Caco-2 (cell line): ENCODE data around the gene WDR86. TPM values are rescaled to one million over a fixed set of nuclear protein-coding genes. Genes with fewer than 3 reads are reported as not detected.

Experiments used
- BruUV-seq: library from RNA; stranded (reverse); fragments of 400-500 nt; replicated peaks from 2 replicates; lab custom pipeline; 2021; lab: Mats Ljungman, UMichigan
- CTCF ChIA-PET: fragments of 300-600 bp; sonication (Branson Sonifier 250); formaldehyde crosslinking; loops from one replicate; lab custom pipeline; 2022; ENCODE audit warnings: antibody characterized with exemption; lab: Charles Lee
- POLR2A ChIA-PET: fragments of 300-600 bp; sonication (Branson Sonifier 250); formaldehyde crosslinking; loops from one replicate; lab custom pipeline; 2022; ENCODE audit warnings: antibody characterized with exemption; lab: Charles Lee
- DNase-seq, 2 experiments: peaks; one replicate each; pipeline versions ENCODE4 v3.0.0 to v3.0.0-alpha.2; 2020 to 2022
- H3K27me3 ChIP-seq: replicated peaks from 2 replicates; pipeline ENCODE4 v1.6.0; 2011; ENCODE audit warnings: low read length; ENCODE audit not compliant: control insufficient read depth, insufficient read depth
- H3K36me3 ChIP-seq: 2 replicates; pipeline ENCODE4 v1.5.1; 2011; ENCODE audit warnings: low read length; ENCODE audit not compliant: control insufficient read depth, insufficient read depth
- H3K4me1 ChIP-seq: fragments of 250-450 bp; sonication (Bioruptor Pico); 2 replicates; pipeline ENCODE4 v1.5.1; 2020; ENCODE audit warnings: mild to moderate bottlenecking
- H3K4me3 ChIP-seq: 2 replicates; pipeline ENCODE4 v1.5.1; 2011; ENCODE audit warnings: low read depth, mild to moderate bottlenecking, control low read depth, low read length
- H3K9me3 ChIP-seq: fragments of 250-450 bp; sonication (Bioruptor Pico); 2 replicates; pipeline ENCODE4 v1.5.1; 2020; ENCODE audit warnings: mild to moderate bottlenecking, moderate library complexity
- H3K27ac Mint-ChIP-seq: one replicate; pipeline ENCODE4 v1.8.0; 2022; ENCODE audit warnings: mixed read lengths; ENCODE audit not compliant: unreplicated experiment
- H3K27me3 Mint-ChIP-seq: one replicate; pipeline ENCODE4 v1.8.0; 2022; ENCODE audit warnings: mixed read lengths; ENCODE audit not compliant: insufficient read depth, unreplicated experiment
- H3K36me3 Mint-ChIP-seq: one replicate; pipeline ENCODE4 v1.8.0; 2022; ENCODE audit warnings: mild to moderate bottlenecking, mixed read lengths; ENCODE audit not compliant: insufficient read depth, unreplicated experiment
- H3K4me1 Mint-ChIP-seq: one replicate; pipeline ENCODE4 v1.8.0; 2022; ENCODE audit warnings: low read depth, mixed read lengths; ENCODE audit not compliant: unreplicated experiment
- H3K4me3 Mint-ChIP-seq: one replicate; pipeline ENCODE4 v1.8.0; 2022; ENCODE audit warnings: mild to moderate bottlenecking, moderate library complexity, mixed read lengths; ENCODE audit not compliant: unreplicated experiment
- H3K9me3 Mint-ChIP-seq: one replicate; pipeline ENCODE4 v1.8.0; 2022; ENCODE audit warnings: mixed read lengths; ENCODE audit not compliant: unreplicated experiment
- CTCF ChIP-seq, 2 experiments: fragments of 200-600 bp in 1 of 2; IDR thresholded peaks; 1 replicate in 1 of 2; 2 replicates in 1 of 2; pipeline versions ENCODE4 v1.5.1 to v1.8.0; 2011 to 2022; ENCODE audit warnings: antibody characterized with exemption in 1 of 2, control low read depth in 1 of 2, inconsistent platforms in 1 of 2, low read depth in 1 of 2, low read length in 1 of 2, mild to moderate bottlenecking in 1 of 2, moderate library complexity in 1 of 2; ENCODE audit not compliant: insufficient read depth in 1 of 2, severe bottlenecking in 1 of 2, unreplicated experiment in 1 of 2
- intact Hi-C: fragments of 100-400 bp; cut with micrococcal nuclease; formaldehyde crosslinking; loops from one replicate; pipeline ENCODE4 v1.10.0; 2022; ENCODE audit not compliant: unreplicated experiment
- total RNA-seq: library from RNA; stranded (reverse); gene quantifications from 2 replicates; pipeline ENCODE4 v1.2.3, GENCODE V29; 2022

WDR86 gene
- total RNA-seq, 1 experiment from 2014 or later, result 0.52 TPM

- no TSS peak for BruUV-seq
- Mint-ChIP-seq H3K4me3 (no peak overlapping the region), H3K36me3 (peaks cover 30% of the 10 kb centered on the region), H3K27ac (no peak overlapping the region), H3K9me3 (no peaks in the 10 kb centered on the region), H3K4me1 (no peaks in the 10 kb centered on the region), H3K27me3 (no peaks in the 10 kb centered on the region)
- intact Hi-C loops, result no loop called here
- Histone ChIP-seq H3K36me3 (no peaks in the 10 kb centered on the region), H3K4me1 (no peaks in the 10 kb centered on the region), H3K4me3 (no peak overlapping the region), H3K27me3 (no peaks in the 10 kb centered on the region), H3K9me3 (no peaks in the 10 kb centered on the region)
- ChIA-PET POLR2A (no interaction called here), CTCF (no interaction called here)
- DNase-seq, result no peak
- TF ChIP-seq CTCF (IDR thresholded peaks at IDR 0.05; ENCODE audit: insufficient read depth in 1 of 2, low read depth in 1 of 2, low read length in 1 of 2, severe bottlenecking in 1 of 2, unreplicated experiment in 1 of 2), result no peak
Observed at GRCh38 chr7:151374139-151374538, 35.7 kb downstream of the WDR86 start.

- no peak for TF ChIP-seq CTCF (IDR thresholded peaks at IDR 0.05; ENCODE audit: insufficient read depth in 1 of 2, low read depth in 1 of 2, low read length in 1 of 2, severe bottlenecking in 1 of 2, unreplicated experiment in 1 of 2)
- H3K4me1 ChIP-seq, result 0 out of 2 replicates have a peak, but pooled peaks cover under 1% of the 10 kb centered on the region
- Mint-ChIP-seq H3K36me3 (peaks cover 27% of the 10 kb centered on the region), H3K9me3 (no peaks in the 10 kb centered on the region), H3K4me3 (no peak overlapping the region), H3K27ac (no peak overlapping the region), H3K4me1 (no peaks in the 10 kb centered on the region), H3K27me3 (no peaks in the 10 kb centered on the region)
- intact Hi-C loops, result no loop called here
- BruUV-seq, result no TSS peak
- POLR2A ChIA-PET, result no interaction called here
- no peaks in the 10 kb centered on the region for H3K27me3 ChIP-seq
- H3K36me3 ChIP-seq, result no peaks in the 10 kb centered on the region
- CTCF ChIA-PET, result no interaction called here
- no peak overlapping the region for H3K4me3 ChIP-seq
- DNase-seq, result no peak
- H3K9me3 ChIP-seq, result no peaks in the 10 kb centered on the region
Observed at GRCh38 chr7:151373599-151373998, 36.2 kb downstream of the WDR86 start.

GRCh38 chr7:151372612-151373265, 37.1 kb downstream of the WDR86 start:
- H3K27me3 ChIP-seq, result no peaks in the 10 kb centered on the region
- no TSS peak for BruUV-seq

More at GRCh38 chr7:151372612-151373265, 37.1 kb downstream of the WDR86 start:
- TF ChIP-seq CTCF (IDR thresholded peaks at IDR 0.05; ENCODE audit: insufficient read depth in 1 of 2, low read depth in 1 of 2, low read length in 1 of 2, severe bottlenecking in 1 of 2, unreplicated experiment in 1 of 2), result no peak
- Mint-ChIP-seq H3K27ac (no peak overlapping the region), H3K4me3 (no peak overlapping the region), H3K4me1 (no peaks in the 10 kb centered on the region), H3K36me3 (peaks cover 21% of the 10 kb centered on the region), H3K27me3 (no peaks in the 10 kb centered on the region), H3K9me3 (no peaks in the 10 kb centered on the region)
- peaks cover 2% of the 10 kb centered on the region; the same call in 1 of the 2 replicates for H3K36me3 ChIP-seq
- no peak overlapping the region for H3K4me3 ChIP-seq
- DNase-seq, result no peak
- H3K9me3 ChIP-seq, result no peaks in the 10 kb centered on the region
- POLR2A ChIA-PET, result no interaction called here
- H3K4me1 ChIP-seq, result 0 out of 2 replicates have a peak, but pooled peaks cover 7% of the 10 kb centered on the region
- intact Hi-C loops, result no loop called here
- CTCF ChIA-PET, result no interaction called here
